HG03097 (cell line): ENCODE results near the gene RESP18.
A peak's percentile ranks its signal among the peaks of the same experiment; 100 is the strongest.

Experiments
- ATAC-seq: cut with Tn5 transposase; IDR thresholded peaks from one replicate; pipeline ENCODE4 v1.9.1; 2021; ENCODE audit not compliant: unreplicated experiment, low FRiP score

RESP18 gene

DNA sequence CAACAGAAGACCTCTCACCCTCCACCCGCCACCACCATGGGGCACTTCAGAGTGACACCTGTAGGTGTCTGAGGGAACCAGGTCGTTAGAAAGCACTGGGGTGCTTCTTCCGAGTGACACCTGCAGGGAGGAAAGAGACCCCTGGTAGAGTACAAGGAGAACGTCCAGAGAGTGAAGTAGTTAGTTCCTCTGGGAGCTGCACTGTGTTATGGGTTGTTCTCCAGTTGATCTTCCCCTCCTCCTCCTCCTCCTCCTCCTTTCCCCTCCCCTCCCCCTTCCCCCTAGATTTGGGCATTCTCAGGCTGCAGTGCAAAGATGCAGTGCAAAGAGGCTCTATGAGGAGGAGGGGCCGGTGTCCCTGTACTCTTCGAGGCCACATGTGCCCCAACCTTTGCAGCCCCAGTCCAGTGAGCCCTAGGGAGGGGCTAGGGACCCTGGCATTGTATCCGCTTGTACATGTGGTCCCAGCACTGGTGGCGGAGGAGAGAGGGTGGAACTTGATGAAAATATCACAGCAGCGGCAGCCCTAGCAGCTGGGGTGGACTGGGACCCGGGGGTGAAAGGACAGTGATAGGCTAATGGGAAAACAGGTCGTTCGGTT is 52.5 kb downstream of the RESP18 start:
- no peak for ATAC-seq

DNA sequence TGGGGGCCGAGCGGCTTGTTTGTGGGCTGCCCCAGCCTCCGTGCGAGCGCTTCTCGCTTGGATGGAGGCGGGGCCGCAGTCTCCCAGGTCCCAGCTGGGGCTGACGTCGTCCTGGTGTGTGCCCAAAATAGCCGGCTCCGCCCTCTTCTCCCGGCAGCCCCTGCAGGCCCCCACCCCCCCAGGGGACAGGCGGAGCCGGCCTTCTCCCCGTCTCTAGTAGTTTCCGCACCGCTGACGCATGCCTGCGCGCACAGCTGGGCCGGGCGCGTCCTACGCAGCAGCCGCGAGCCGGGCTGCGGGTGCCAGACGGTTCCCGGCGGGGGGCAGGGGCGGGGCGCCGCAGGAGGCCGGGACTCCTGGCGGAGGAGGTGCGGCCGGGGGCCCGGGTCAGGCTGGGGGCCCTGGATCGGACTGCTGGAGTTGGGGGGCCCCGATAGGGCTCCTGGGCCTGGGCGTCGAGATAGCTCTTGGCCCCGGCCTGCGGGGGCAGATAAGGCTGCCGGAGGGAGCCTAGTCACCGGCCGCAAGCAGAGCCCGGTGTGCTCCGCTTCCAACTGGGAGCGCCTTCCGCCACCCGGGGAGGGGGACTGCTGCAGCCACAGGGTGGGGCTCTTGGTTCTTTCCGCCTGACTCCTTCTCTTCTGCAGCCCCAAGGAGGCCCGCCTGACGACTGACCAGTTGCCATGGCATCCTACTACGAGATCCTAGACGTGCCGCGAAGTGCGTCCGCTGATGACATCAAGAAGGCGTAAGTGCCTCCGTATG is 53.2 kb downstream of the RESP18 start, which contains the start of gene DNAJB2:
TSS of gene DNAJB2 (plus strand) at position 216 of the 765 bp plus-strand sequence. CDS start at position 684, 468 bp downstream.
- ATAC-seq = peak; percentile 81

GRCh38 chr2:219278655-219279150 is 53.8 kb downstream of the RESP18 start:
- ATAC-seq = peak; percentile 2

- ATAC-seq = peak; percentile 25
Measured at GRCh38 chr2:219277703-219278654, 54.6 kb downstream of the RESP18 start.
